Activated naive CD4-positive, alpha-beta T cell treated with anti-CD3 and anti-CD28 coated beads, Interleukin-2, amount 10 ng/mL, durations not matched to agents 7 days and 5 days (primary cell): ENCODE measurements around the gene CCDC81.
A peak's percentile ranks its signal among the peaks of the same experiment; 100 is the strongest.

Source experiments
- CTCF ChIA-PET: fragments of 350-600 bp; sonication (Branson Sonifier 250); formaldehyde crosslinking; loops from one replicate; lab custom pipeline; 2021; ENCODE audit warnings: antibody characterized with exemption; lab: Charles Lee
- DNase-seq: peaks from one replicate; pipeline ENCODE4 v3.0.0-alpha.2; 2020
- H3K27ac Mint-ChIP-seq: one replicate; pipeline ENCODE4 v1.8.0; 2021; ENCODE audit warnings: mild to moderate bottlenecking, moderate library complexity, mixed read lengths
- H3K27me3 Mint-ChIP-seq: one replicate; pipeline ENCODE4 v1.8.0; 2021; ENCODE audit warnings: mild to moderate bottlenecking, mixed read lengths
- H3K36me3 Mint-ChIP-seq: one replicate; pipeline ENCODE4 v1.8.0; 2021; ENCODE audit warnings: mixed read lengths
- H3K4me1 Mint-ChIP-seq: one replicate; pipeline ENCODE4 v1.8.0; 2021; ENCODE audit warnings: mixed read lengths
- H3K4me3 Mint-ChIP-seq: one replicate; pipeline ENCODE4 v1.8.0; 2021; ENCODE audit warnings: mild to moderate bottlenecking, moderate library complexity, mixed read lengths
- H3K9me3 Mint-ChIP-seq: one replicate; pipeline ENCODE4 v1.8.0; 2021; ENCODE audit warnings: mixed read lengths

CCDC81 gene

DNA sequence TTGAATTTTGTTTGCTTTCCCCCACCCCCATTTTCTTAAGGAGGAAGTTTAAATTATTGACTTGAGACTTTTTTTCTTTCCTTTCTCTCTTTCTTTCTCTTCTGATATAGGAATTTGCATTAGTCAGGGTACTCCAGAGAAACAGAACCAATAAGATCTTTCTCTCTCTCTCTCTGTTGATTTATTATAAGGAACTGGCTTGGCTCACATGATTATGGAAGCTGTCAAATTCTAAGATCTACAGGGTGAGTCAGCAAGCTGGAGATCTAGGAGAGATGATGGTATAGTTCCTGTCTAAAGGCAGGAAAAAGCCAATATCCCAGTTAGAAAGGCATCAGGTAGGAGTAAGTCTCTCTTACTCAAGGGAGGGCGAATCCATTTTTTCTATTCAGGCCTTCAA is 64.0 kb downstream of the CCDC81 start:
- CTCF ChIA-PET = no interaction called here
- no peak overlapping the region for H3K4me3 Mint-ChIP-seq
- no peak overlapping the region for H3K27ac Mint-ChIP-seq
- DNase-seq = no peak
- no peaks in the 10 kb centered on the region for H3K9me3 Mint-ChIP-seq
- H3K27me3 Mint-ChIP-seq = no peaks in the 10 kb centered on the region
- H3K4me1 Mint-ChIP-seq = no peaks in the 10 kb centered on the region
- no peaks in the 10 kb centered on the region for H3K36me3 Mint-ChIP-seq

DNA sequence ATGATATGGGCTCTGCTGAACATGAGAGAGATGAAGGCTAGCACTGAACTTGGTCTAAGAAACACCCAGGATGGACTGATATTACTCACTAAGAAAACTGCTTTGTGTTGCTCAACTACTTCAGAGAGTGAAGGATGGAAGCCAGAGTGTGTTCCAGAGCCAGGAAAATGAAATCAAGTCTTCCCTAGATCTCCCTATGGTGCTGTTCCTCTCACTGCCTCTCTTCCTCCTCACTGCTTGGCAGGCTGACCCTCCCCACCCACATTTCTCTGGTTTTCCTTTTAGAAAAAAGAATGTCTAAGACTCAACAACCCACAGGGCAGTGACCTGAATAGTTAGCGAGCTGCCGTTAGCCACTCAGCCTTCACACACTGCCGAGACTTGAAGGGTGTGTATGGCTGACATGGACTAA is 65.6 kb downstream of the CCDC81 start:
- CTCF ChIA-PET = no interaction called here
- H3K4me1 Mint-ChIP-seq = no peaks in the 10 kb centered on the region
- H3K27ac Mint-ChIP-seq = no peak overlapping the region
- no peaks in the 10 kb centered on the region for H3K27me3 Mint-ChIP-seq
- DNase-seq = no peak
- H3K4me3 Mint-ChIP-seq = no peak overlapping the region
- no peaks in the 10 kb centered on the region for H3K9me3 Mint-ChIP-seq
- H3K36me3 Mint-ChIP-seq = no peaks in the 10 kb centered on the region

DNA sequence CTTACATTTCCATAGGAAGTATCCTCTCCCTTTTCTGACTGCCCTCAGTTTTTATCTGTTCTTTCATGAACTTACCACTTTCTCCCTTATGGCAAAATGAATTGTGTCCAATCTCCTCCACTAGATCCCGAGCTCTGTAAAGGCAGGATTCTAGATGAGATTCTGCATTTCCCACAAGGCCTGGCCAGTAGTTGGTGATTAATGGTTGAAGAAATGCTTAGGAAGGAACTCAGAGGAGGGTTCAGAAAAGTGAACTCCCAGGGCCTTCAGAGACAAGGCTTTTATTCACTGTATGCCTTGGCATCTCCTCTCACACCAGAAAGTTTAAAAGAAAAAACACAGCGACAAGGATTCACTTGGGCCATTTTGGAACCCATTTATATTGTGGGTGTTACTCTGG is 66.2 kb downstream of the CCDC81 start:
- CTCF ChIA-PET = no interaction called here
- H3K36me3 Mint-ChIP-seq = no peaks in the 10 kb centered on the region
- no peaks in the 10 kb centered on the region for H3K4me1 Mint-ChIP-seq
- DNase-seq = no peak
- no peak overlapping the region for H3K4me3 Mint-ChIP-seq
- H3K27ac Mint-ChIP-seq = no peak overlapping the region
- no peaks in the 10 kb centered on the region for H3K27me3 Mint-ChIP-seq
- no peaks in the 10 kb centered on the region for H3K9me3 Mint-ChIP-seq

DNA sequence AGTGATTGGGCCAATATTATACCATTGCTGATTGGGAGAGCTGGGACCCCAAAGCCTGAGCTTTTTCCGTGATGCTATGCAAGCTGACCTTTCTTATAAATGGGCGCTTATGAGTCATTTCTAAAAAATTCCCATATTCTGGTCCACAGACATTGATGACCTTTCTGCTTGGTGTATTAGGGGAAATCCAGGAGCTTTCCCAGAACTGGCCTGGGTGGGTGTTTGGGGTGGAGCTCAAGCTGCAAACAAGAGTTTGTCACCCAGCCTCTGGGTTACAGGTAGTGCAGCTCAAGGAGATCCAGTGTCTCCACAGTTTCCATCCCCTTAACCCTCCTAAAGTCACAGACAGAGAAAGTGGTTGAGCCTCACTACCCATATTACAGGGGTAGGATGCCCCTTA is 67.7 kb downstream of the CCDC81 start:
- DNase-seq = no peak
- Mint-ChIP-seq H3K4me1 (peaks cover 12% of the 10 kb centered on the region), H3K27ac (no peak overlapping the region)

DNA sequence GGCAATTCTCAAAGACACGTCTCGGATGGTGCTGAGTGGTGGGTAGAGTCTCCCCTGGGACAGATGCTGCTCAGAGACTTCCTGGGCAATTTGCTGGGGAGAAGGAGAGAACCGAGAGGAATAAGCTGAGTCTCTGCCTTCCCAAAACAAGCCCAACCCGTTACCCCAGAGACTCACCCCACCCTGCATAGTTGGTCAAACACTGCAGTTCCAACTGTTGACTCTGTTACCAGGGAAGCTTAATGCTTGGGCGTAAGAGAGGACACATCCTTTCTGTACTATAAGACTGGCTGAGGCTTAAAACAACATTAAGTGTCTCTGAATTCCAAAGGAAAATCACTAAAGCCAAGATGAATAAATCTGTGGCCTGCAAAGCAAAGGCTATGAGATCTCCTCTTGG is 68.1 kb downstream of the CCDC81 start:
- H3K4me3 Mint-ChIP-seq = no peak overlapping the region
- peaks cover 12% of the 10 kb centered on the region for H3K4me1 Mint-ChIP-seq
- H3K27ac Mint-ChIP-seq = no peak overlapping the region
- DNase-seq = no peak
- H3K27me3 Mint-ChIP-seq = no peaks in the 10 kb centered on the region
- H3K9me3 Mint-ChIP-seq = no peaks in the 10 kb centered on the region
- H3K36me3 Mint-ChIP-seq = no peaks in the 10 kb centered on the region
- CTCF ChIA-PET = interaction anchor here (0.7 to 1.1 kb wide), 2 partner anchors 11 to 12 kb away, joined by 3 read pairs; no protein-coding TSS in a partner anchor

More for the DNA sequence above, 67.7 kb downstream of the CCDC81 start:
- no peaks in the 10 kb centered on the region for H3K36me3 Mint-ChIP-seq
- CTCF ChIA-PET = no interaction called here
- H3K4me3 Mint-ChIP-seq = no peak overlapping the region
- no peaks in the 10 kb centered on the region for H3K27me3 Mint-ChIP-seq
- H3K9me3 Mint-ChIP-seq = no peaks in the 10 kb centered on the region

DNA sequence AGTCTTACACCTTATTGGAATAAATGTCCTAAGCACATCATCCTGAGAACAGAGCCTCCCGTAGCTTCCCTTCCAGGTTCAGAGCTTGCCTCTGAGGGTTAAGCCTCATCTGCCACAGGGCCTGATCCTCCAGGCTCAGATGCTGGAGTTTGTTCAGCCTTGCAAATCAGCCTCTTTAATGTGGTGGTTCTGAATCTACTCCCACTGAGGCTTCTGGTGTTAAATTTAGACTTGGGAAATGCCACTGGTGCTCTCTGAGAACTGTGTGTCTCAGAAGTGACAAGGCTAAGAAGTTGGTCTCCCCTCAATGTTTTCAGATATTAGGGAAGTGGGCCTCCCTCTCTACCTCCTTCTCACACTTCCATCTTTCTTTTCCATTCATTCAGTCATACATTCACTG is 68.7 kb downstream of the CCDC81 start:
- Mint-ChIP-seq H3K4me3 (no peak overlapping the region), H3K27ac (no peak overlapping the region)
- CTCF ChIA-PET = interaction anchor here (0.7 to 1.1 kb wide), 3 partner anchors 10 to 588 kb away, joined by 3 read pairs; partner anchors contain the start of gene CCDC83

DNA sequence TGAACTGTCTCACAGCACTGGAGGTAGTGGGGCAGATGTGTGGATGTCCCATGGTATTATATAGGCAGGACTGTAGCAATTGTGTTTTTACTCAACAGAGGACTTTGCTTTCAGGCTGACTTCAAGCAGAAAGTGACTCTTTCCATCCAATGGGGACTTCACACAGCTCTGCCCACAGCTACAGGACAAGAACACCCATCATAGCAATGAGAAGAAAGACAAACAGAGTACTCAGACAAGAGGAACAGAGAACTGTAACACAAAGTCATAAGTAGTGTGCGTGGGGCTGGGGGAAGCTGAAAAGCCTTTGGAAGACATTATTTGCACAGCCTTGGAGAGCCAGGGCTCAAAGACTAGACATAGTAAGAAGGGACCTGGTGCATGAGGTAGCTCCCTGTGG is 70.3 kb downstream of the CCDC81 start:
- H3K4me1 Mint-ChIP-seq = peaks cover 12% of the 10 kb centered on the region
- DNase-seq = no peak
- no peak overlapping the region for H3K4me3 Mint-ChIP-seq
- CTCF ChIA-PET = interaction anchor here (1.2 kb wide), 1 partner anchor 10 kb away, joined by 3 read pairs; no protein-coding TSS in a partner anchor
- H3K9me3 Mint-ChIP-seq = no peaks in the 10 kb centered on the region
- no peaks in the 10 kb centered on the region for H3K27me3 Mint-ChIP-seq
- H3K36me3 Mint-ChIP-seq = no peaks in the 10 kb centered on the region
- no peak overlapping the region for H3K27ac Mint-ChIP-seq

More for the DNA sequence above, 68.7 kb downstream of the CCDC81 start:
- Mint-ChIP-seq H3K36me3 (no peaks in the 10 kb centered on the region), H3K9me3 (no peaks in the 10 kb centered on the region), H3K27me3 (no peaks in the 10 kb centered on the region), H3K4me1 (peaks cover 12% of the 10 kb centered on the region)
- no peak for DNase-seq

DNA sequence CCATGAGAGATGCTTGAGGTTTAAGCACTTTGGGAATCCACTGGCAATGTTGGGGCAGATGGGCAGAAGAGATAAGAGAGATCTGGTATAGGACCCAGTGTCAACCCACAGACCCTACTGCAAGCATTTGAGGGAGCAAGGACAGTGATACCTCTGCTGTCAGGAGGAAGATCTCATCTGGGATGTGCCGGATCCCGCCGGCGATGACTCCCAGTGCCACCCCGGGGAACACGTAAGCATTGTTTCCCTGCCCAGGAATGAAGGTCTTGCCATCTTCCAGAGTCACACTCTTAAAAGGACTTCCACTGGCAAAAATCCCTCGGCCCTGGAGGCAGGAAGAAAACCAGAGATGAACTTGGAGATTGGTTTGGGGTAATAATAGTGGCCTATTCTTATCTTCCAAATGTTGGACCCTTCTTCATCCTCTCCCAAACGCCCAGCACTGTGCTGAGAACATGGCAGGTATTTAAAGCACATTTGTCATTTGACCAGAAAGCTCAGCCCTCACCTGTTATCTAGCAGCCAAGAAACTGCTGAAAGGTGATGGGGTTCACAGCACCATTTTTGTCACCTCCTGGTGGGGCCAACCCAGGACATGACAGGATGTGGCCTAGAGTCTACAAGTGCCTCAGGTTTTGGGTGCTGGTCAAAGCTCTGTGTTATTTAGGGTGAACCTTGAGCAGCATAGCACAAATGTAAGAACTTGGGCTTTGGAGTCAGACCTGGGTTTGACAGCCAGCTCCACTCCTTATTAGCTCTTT is 71.7 kb downstream of the CCDC81 start:
- no peaks in the 10 kb centered on the region for H3K9me3 Mint-ChIP-seq
- CTCF ChIA-PET = interaction anchor here (1.2 kb wide), 1 partner anchor 11 kb away, joined by 3 read pairs; no protein-coding TSS in a partner anchor
- H3K4me3 Mint-ChIP-seq = no peak overlapping the region
- H3K27me3 Mint-ChIP-seq = no peaks in the 10 kb centered on the region
- H3K36me3 Mint-ChIP-seq = no peaks in the 10 kb centered on the region
- H3K27ac Mint-ChIP-seq = no peak overlapping the region
- no peak for DNase-seq
- peaks cover 12% of the 10 kb centered on the region for H3K4me1 Mint-ChIP-seq

DNA sequence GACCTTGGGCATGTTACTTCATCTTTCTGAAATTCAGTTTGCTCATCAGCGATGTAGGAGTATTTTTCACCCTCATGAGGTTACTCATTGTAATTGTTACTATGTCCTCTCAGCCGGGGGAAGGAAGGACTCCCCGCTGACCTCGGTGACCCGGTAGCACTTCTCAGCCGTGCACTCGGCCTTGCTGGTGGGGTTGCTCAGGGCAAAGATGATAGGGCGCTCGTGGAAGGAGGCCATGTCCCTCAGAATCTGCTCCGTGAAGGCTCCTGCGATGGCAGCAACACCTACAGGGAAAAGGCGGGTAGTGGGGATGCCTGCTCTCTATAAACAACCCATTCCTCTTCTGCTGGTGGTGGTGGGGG is 72.2 kb downstream of the CCDC81 start:
- CTCF ChIA-PET = interaction anchor here (1.2 kb wide), 1 partner anchor 10 kb away, joined by 3 read pairs; no protein-coding TSS in a partner anchor
- DNase-seq = no peak
- Mint-ChIP-seq H3K27ac (no peak overlapping the region), H3K9me3 (no peaks in the 10 kb centered on the region), H3K4me3 (no peak overlapping the region), H3K36me3 (no peaks in the 10 kb centered on the region), H3K27me3 (no peaks in the 10 kb centered on the region), H3K4me1 (peaks cover 12% of the 10 kb centered on the region)

DNA sequence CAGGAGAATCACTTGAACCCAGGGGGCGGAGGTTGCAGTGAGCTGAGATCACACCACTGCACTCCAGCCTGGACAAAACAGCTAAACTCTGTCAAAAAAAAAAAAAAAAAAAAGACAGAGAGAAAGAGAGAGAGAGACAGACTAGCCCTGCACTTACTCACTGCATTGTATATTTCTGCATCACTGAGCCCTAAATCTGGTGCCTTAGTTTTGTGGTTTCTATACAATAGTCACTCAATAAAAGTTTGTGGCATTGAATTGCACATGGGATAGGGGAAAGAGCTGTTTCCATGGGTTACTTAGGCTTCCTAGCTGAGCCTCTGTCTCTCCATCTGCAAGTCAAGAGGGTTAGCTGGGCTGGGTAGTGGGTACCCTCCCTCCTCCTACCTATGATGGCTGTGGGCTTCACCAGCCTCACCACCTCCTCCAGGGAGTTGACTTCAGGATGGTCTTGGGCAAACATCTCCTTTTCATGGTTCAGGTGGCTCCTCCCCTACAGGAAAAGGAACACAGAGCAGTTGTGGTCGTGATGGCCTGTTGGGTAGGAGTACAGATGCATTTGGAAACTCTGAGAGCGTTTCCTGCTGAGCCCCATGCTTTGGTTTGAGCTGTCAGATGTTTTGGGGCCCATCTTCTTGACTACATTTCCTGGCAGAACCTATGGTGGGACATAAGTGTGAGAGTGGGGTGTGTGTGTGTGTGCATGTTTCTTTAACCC is 73.2 kb downstream of the CCDC81 start:
- peaks cover 12% of the 10 kb centered on the region for H3K4me1 Mint-ChIP-seq
- no peaks in the 10 kb centered on the region for H3K36me3 Mint-ChIP-seq
- H3K27me3 Mint-ChIP-seq = no peaks in the 10 kb centered on the region
- H3K9me3 Mint-ChIP-seq = no peaks in the 10 kb centered on the region
- CTCF ChIA-PET = interaction anchor here (0.6 to 4.0 kb wide), 5 partner anchors 10 to 508 kb away, joined by 3 to 13 read pairs (median 3); no protein-coding TSS in a partner anchor
- H3K27ac Mint-ChIP-seq = peak overlapping the region; percentile 13
- H3K4me3 Mint-ChIP-seq = no peak overlapping the region
- peak; percentile 40 for DNase-seq

DNA sequence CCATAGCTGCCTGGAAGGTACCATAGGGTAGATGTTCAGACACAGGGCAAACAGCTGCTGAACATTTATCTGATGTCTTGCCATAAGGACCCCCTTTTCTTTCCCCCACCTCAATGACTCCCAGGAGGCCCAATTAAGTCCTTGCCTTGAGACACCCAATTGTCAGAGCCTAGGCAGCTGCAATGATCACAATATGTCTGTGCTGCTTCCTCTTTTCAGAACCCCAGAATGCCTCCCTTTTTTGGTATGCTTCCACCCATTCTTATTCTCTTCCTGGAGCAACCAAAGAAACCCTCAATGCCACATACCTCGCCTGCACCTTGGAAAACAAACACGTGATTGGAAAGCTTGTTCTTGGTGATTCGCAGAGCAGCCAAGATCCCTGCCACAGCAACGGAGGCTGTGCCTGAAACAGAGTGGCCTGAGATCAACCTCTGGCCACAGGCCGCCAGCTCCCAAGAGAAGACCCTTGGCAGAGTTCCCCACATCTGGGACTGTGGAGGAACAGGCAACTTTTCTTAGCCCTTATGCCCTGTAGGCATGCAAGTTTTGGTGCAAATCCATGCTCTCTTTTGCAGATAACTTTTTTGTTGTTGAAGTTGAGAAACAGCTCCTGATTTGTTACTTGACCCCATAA is 75.4 kb downstream of the CCDC81 start:
- Mint-ChIP-seq H3K27me3 (no peaks in the 10 kb centered on the region), H3K27ac (no peak overlapping the region), H3K4me3 (no peak overlapping the region), H3K4me1 (peaks cover 12% of the 10 kb centered on the region), H3K36me3 (no peaks in the 10 kb centered on the region), H3K9me3 (no peaks in the 10 kb centered on the region)
- CTCF ChIA-PET = interaction anchor here (0.8 to 4.0 kb wide), 2 partner anchors 12 to 158 kb away, joined by 3 to 13 read pairs; no protein-coding TSS in a partner anchor
- DNase-seq = no peak

DNA sequence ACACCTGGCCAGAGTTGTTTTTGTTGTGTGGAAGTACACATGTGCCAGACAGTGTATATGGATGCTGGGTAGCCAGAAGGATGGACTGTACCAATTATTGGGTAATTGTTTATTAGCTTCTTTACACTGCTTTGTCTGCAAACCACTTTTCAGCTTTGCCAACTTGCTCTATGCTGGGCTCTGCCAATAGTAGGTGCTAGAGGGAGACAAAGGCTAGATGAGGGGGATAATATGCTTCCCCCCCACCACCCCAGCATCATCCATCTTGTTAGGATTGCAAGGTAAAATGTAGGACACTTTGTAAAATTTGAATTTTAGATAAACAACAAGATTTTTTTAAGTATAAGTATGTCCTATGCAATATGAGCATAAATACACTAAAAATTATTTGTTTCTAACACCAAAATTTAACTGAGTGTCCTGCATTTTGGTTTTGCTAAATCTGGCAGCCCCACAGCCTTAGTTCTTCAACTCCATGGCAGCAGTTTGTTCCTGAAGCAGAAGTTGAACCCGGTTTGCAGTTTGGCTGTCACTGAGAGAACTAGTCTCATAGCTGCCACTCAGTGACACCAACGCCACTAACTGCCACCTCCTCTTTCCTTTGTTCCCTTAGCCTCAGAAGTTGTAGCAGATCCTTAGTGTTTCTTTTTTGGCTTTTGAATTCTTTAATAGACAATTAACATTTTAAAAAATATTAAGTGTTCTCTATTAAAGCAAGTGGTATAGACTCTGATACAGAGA is 78.8 kb downstream of the CCDC81 start:
- Mint-ChIP-seq H3K4me3 (no peak overlapping the region), H3K9me3 (no peaks in the 10 kb centered on the region), H3K4me1 (no peaks in the 10 kb centered on the region), H3K27me3 (no peaks in the 10 kb centered on the region), H3K36me3 (no peaks in the 10 kb centered on the region), H3K27ac (no peak overlapping the region)
- DNase-seq = no peak
- CTCF ChIA-PET = interaction anchor here (0.6 to 4.9 kb wide), 7 partner anchors 10 to 364 kb away, joined by 3 to 50 read pairs (median 3); no protein-coding TSS in a partner anchor

DNA sequence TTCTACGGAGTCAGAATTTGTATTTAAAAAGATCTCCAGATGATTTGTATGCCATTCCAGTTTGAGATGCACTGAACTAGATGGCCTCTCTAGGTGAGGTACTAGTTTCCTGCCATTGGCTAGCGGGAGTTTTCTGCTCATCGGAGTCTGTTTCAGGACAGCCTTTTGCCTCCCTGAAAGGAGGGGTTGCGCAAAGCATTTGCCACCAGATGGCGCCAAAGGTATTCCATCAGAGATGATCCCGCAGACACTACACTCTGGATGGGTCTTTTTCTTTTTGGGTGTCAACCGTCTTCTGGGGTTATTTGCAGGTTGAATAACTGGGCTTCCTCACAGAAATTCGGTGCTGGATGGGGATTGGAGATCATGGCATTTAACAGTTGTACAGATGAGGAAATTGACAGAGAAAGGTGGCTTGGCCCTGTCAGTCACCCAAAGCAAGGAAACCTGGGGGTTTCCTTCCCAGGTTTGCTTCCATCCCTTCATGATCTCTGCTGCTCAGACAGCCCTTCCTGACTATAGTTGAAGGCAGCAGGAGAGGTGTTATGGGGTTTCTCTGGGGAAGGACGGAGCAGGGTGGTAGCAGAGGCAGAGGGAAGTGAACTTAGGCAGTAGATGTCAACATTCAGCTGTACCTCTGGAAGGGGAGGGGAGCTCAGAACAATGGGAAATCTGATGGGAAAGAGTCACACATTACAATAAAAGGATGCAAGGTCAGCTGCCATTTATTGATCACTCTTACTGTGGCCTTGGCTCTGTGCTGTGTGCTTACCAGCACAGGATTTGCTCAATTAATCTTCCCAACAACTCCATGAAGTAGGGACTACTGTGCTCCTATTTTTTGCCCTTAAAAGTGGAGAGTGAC is 81.6 kb downstream of the CCDC81 start:
- Mint-ChIP-seq H3K27ac (no peak overlapping the region), H3K9me3 (no peaks in the 10 kb centered on the region), H3K27me3 (no peaks in the 10 kb centered on the region), H3K36me3 (no peaks in the 10 kb centered on the region), H3K4me1 (no peaks in the 10 kb centered on the region), H3K4me3 (no peak overlapping the region)
- peak; percentile 85 for DNase-seq
- CTCF ChIA-PET = interaction anchor here (0.7 to 4.9 kb wide), 13 partner anchors 8 to 468 kb away, joined by 3 to 50 read pairs (median 4); partner anchors contain the start of gene PRSS23
